HFFc6 (cell line): ENCODE data around the gene HRH1. TPM values are rescaled to one million over a fixed set of nuclear protein-coding genes. Genes with fewer than 3 reads are reported as not detected.

ENCODE experiments used
- DNase-seq: peaks from one replicate; pipeline ENCODE4 v3.0.0-alpha.2; 2018
- H3K27ac Mint-ChIP-seq: 2 replicates; pipeline ENCODE4 v1.8.0; 2020; ENCODE audit warnings: mild to moderate bottlenecking, mixed read lengths
- H3K27me3 Mint-ChIP-seq: 2 replicates; pipeline ENCODE4 v1.8.0; 2021; ENCODE audit warnings: mild to moderate bottlenecking, moderate library complexity, mixed read lengths; ENCODE audit not compliant: insufficient read depth
- H3K36me3 Mint-ChIP-seq: 2 replicates; pipeline ENCODE4 v1.8.0; 2021; ENCODE audit warnings: low read depth, mixed read lengths
- H3K4me1 Mint-ChIP-seq: 2 replicates; pipeline ENCODE4 v1.8.0; 2020; ENCODE audit warnings: low read depth, mixed read lengths
- H3K4me3 Mint-ChIP-seq: 2 replicates; pipeline ENCODE4 v1.8.0; 2020; ENCODE audit warnings: mild to moderate bottlenecking, moderate library complexity, mixed read lengths
- H3K9me3 Mint-ChIP-seq: 2 replicates; pipeline ENCODE4 v1.8.0; 2020; ENCODE audit warnings: mild to moderate bottlenecking, mixed read lengths
- total RNA-seq, 6 experiments: library from RNA; stranded (reverse); fragmentation: NEBNext Ultra II Directional; extraction: Animal tissue kit (Norgen Biotek cat#: 25700); gene quantifications; 2 replicates in 1 of 6; 3 replicates in 5 of 6; pipeline ENCODE4 v1.2.3, GENCODE V29; 2021
- TF ChIP-seq, protein P1 (sequence below): fragments of 200-600 bp; sonication (generic); IDR thresholded peaks from 2 replicates; pipeline ENCODE4 v1.5.0; 2021; ENCODE audit warnings: antibody characterized with exemption, mild to moderate bottlenecking

The HRH1 gene
- total RNA-seq, 6 experiments from 2014 or later = 4.9 to 8.4 (median 6.4) TPM

GRCh38 chr3:11287404-11287803 lies 133.1 kb downstream of the HRH1 start:
- H3K27ac Mint-ChIP-seq = peak overlapping the region; percentile 96
- no peak for DNase-seq
- peaks cover 83% of the 10 kb centered on the region for H3K4me1 Mint-ChIP-seq
- H3K4me3 Mint-ChIP-seq = peak overlapping the region; percentile 64
- TF ChIP-seq, protein P1, sequence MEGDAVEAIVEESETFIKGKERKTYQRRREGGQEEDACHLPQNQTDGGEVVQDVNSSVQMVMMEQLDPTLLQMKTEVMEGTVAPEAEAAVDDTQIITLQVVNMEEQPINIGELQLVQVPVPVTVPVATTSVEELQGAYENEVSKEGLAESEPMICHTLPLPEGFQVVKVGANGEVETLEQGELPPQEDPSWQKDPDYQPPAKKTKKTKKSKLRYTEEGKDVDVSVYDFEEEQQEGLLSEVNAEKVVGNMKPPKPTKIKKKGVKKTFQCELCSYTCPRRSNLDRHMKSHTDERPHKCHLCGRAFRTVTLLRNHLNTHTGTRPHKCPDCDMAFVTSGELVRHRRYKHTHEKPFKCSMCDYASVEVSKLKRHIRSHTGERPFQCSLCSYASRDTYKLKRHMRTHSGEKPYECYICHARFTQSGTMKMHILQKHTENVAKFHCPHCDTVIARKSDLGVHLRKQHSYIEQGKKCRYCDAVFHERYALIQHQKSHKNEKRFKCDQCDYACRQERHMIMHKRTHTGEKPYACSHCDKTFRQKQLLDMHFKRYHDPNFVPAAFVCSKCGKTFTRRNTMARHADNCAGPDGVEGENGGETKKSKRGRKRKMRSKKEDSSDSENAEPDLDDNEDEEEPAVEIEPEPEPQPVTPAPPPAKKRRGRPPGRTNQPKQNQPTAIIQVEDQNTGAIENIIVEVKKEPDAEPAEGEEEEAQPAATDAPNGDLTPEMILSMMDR = no peak
- no peaks in the 10 kb centered on the region for H3K9me3 Mint-ChIP-seq
- no peaks in the 10 kb centered on the region; the same call in 1 of the 2 replicates for H3K27me3 Mint-ChIP-seq
- peaks cover 40% of the 10 kb centered on the region for H3K36me3 Mint-ChIP-seq

GRCh38 chr3:11288021-11288491 lies 133.8 kb downstream of the HRH1 start:
- peak overlapping the region; percentile 64 for H3K4me3 Mint-ChIP-seq
- TF ChIP-seq, protein P1 = no peak
- DNase-seq = peak; percentile 69
- no peaks in the 10 kb centered on the region; the same call in 1 of the 2 replicates for H3K27me3 Mint-ChIP-seq
- peak overlapping the region; percentile 96 for H3K27ac Mint-ChIP-seq
- H3K36me3 Mint-ChIP-seq = peaks cover 35% of the 10 kb centered on the region
- H3K4me1 Mint-ChIP-seq = peaks cover 82% of the 10 kb centered on the region
- H3K9me3 Mint-ChIP-seq = no peaks in the 10 kb centered on the region

GRCh38 chr3:11288786-11289637 lies 134.7 kb downstream of the HRH1 start:
- peak overlapping the region; percentile 96 for H3K27ac Mint-ChIP-seq
- H3K9me3 Mint-ChIP-seq = no peaks in the 10 kb centered on the region
- H3K4me3 Mint-ChIP-seq = peak overlapping the region; percentile 64
- peaks cover 28% of the 10 kb centered on the region for H3K36me3 Mint-ChIP-seq
- peak; percentile 84 for DNase-seq
- TF ChIP-seq, protein P1 = no peak
- H3K27me3 Mint-ChIP-seq = no peaks in the 10 kb centered on the region; the same call in 1 of the 2 replicates
- H3K4me1 Mint-ChIP-seq = peaks cover 77% of the 10 kb centered on the region

DNA sequence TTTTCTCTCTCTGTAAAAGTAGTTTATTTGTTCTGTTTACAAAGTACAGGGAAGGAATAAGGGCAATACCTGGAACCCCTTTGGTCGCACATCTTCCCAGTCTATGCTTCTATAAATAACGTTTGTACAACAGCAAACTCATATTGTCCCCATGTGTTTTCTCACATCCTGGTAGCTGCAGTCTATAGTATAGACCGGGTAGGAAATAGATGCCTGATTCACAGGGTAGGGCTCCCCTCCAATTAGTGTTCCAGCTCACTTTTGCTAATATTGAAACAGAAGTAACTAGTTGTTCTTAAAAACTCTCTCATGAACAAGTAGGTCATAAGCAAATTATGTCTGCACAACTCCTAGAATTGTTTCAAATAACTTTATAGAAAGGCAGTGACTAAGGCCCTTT lies 135.6 kb downstream of the HRH1 start:
- Mint-ChIP-seq H3K4me3 (peak overlapping the region; percentile 64; the same call in 1 of the 2 replicates), H3K27ac (peak overlapping the region; percentile 96), H3K9me3 (no peaks in the 10 kb centered on the region), H3K36me3 (peaks cover 26% of the 10 kb centered on the region), H3K27me3 (no peaks in the 10 kb centered on the region; the same call in 1 of the 2 replicates), H3K4me1 (peaks cover 75% of the 10 kb centered on the region)
- DNase-seq = no peak
- TF ChIP-seq, protein P1 = no peak

DNA sequence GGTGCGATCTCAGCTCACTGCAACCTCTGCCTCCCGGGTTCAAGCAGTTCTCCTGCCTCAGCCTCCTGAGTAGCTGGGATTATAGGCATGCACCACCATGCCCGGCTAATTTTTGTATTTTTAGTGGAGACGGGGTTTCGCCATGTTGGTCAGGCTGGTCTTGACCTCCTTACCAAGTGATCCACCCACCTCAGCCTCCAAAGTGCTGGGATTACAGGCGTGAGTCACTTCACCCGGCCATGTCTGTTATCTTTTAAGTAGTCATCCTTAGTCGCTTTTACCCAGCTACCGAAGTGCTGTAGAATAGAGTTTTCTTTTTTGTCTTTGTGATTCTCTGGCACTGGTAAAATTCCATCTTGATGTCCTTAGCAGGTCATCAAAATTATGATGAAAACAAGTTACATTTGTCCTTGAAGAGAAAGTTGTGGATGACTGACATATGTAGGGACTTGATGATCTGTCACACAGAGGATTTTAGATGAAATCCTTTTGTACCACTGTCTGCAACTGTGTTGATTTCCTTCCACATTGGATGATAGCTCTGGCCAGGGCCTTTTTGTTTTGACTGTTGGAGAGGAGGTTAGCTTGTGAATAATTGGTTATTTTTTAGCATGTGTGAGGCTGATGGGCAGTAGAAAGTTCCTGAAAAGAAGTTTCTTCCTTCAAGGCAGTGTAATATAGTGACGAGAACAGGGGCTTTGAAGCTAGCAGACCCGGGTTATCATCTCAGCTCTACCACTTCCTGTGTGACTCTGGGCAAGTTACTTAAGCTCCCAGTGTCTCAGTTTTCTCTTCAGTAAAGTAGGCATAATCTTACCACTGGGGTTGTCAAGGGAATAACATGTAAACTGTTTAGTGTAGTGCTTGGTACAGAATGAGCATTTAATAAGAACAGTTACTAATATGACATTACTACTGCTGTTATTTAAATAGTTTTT lies 136.7 kb downstream of the HRH1 start:
- DNase-seq = peak; percentile 76
- peak overlapping the region; percentile 96 for H3K27ac Mint-ChIP-seq
- H3K9me3 Mint-ChIP-seq = no peaks in the 10 kb centered on the region

More for the DNA sequence above, 136.7 kb downstream of the HRH1 start:
- H3K4me1 Mint-ChIP-seq = peaks cover 67% of the 10 kb centered on the region
- peaks cover 28% of the 10 kb centered on the region for H3K36me3 Mint-ChIP-seq
- TF ChIP-seq, protein P1 = no peak
- no peaks in the 10 kb centered on the region; the same call in 1 of the 2 replicates for H3K27me3 Mint-ChIP-seq
- peak overlapping the region; percentile 64 for H3K4me3 Mint-ChIP-seq
